Omental fat pad (tissue), 4 donors: Measurements from ENCODE around the gene IFNG-AS1. TPM values are rescaled to one million over a fixed set of nuclear protein-coding genes. Genes with fewer than 3 reads are reported as not detected.

ENCODE experiments used
- ATAC-seq: fragments of 150-250 bp; one replicate; pipeline ENCODE4 v1.9.1; 2016; ENCODE audit warnings: mild to moderate bottlenecking, moderate library complexity; ENCODE audit not compliant: low FRiP score
- DNase-seq: peaks from one replicate; pipeline ENCODE4 v3.0.0-alpha.2; 2019; ENCODE audit warnings: low spot score
- total RNA-seq, 4 donors: library from RNA; depleted of rRNA; stranded (reverse); fragments of >200 nt; gene quantifications; one replicate each; pipeline ENCODE4 v1.1.0, GENCODE V29; 2016
- TF ChIP-seq, protein P1 (sequence below), 3 donors: fragments of 450-650 bp; IDR thresholded peaks; one replicate each; pipeline ENCODE4 v1.5.1; 2016 to 2017; ENCODE audit warnings: antibody characterized with exemption in 3 of 3, mild to moderate bottlenecking in 3 of 3, moderate library complexity in 2 of 3

The IFNG-AS1 gene
- total RNA-seq, 4 donors from 2014 or later = 0.28 to 0.94 TPM; not detected in 2

DNA sequence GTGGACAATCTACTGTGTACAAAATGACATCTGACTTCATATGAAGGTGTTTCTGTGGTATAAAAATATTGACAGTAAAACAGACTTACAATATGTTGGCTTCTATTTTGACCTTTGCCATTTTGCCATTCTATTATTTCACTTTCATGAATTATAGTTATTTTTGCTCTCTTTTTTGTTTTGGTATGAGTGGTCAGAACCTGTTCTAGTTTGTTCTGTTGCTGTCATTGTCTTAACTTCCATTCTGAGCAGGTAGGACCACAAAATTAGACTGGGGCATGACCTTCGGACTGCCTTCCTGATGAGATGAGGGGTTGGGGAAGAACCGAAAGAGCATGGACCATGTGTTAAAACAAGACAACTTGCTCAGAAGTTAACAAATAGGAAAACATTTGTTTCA lies 36.5 kb upstream of the IFNG-AS1 start:
- TF ChIP-seq, protein P1, sequence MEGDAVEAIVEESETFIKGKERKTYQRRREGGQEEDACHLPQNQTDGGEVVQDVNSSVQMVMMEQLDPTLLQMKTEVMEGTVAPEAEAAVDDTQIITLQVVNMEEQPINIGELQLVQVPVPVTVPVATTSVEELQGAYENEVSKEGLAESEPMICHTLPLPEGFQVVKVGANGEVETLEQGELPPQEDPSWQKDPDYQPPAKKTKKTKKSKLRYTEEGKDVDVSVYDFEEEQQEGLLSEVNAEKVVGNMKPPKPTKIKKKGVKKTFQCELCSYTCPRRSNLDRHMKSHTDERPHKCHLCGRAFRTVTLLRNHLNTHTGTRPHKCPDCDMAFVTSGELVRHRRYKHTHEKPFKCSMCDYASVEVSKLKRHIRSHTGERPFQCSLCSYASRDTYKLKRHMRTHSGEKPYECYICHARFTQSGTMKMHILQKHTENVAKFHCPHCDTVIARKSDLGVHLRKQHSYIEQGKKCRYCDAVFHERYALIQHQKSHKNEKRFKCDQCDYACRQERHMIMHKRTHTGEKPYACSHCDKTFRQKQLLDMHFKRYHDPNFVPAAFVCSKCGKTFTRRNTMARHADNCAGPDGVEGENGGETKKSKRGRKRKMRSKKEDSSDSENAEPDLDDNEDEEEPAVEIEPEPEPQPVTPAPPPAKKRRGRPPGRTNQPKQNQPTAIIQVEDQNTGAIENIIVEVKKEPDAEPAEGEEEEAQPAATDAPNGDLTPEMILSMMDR (IDR thresholded peaks at IDR 0.05) = no peak
- DNase-seq = no peak
- no peak for ATAC-seq

DNA sequence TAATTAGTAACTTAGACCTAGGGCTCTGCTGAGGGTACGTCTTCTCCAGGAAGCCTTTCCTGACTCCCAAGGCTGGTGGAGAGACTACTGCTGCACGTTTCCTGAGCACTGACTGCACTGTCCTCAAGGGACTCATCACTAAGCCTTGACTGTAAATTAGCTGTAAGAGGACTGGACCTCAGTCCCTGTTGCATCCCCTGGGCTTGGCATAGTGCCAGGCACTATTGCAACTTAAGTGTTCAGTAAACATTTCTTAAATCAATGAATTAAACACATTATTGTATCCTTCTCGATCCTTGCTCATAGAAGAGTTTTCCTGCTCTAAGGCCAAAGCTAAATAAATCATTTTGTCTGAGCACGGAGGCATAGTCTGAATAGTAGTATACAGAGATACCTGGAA lies 31.9 kb upstream of the IFNG-AS1 start:
- TF ChIP-seq, protein P1 (IDR thresholded peaks at IDR 0.05) = no peak
- ATAC-seq = no peak

DNA sequence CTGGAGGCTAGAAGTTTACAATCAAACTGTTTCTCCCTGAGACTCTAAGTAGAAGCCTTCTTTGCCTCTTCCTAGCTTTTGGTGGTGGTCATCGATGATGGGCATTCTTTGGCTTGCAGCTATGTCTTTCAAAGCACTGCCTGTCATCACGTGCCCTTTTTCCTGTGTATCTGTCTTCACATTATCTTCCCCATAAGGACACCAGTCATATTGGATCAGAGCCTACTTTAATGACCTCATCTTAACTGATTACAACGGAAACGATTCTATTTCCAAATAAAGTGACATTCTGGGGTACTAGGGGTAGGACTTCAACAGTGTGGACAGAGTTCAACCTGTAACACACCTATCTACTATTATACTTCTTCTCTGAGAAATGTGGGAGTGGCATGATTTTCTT lies 31.1 kb upstream of the IFNG-AS1 start:
- TF ChIP-seq, protein P1 (IDR thresholded peaks at IDR 0.05) = no peak
- no peak for DNase-seq
- ATAC-seq = no peak

More for the DNA sequence above, 31.9 kb upstream of the IFNG-AS1 start:
- DNase-seq = no peak

DNA sequence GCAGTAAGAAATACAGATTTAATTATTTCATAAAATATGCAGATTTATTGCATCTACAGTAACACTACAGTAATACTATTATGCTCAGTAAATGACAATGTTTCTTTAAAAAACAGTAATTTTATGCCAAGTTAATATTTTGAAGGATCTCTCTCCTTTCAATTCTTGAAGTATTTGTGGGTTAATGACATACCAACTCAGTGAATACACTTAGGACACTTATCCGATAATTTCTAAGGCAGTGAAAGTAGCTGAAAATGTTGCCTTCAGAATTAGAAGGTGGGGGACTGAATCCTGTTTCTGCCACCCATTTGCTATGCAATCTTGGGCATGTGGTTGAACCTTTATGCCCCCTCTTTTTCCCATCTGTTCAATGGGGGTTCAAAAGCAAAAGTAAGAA lies 24.8 kb upstream of the IFNG-AS1 start:
- DNase-seq (no peak), ATAC-seq (no peak)

DNA sequence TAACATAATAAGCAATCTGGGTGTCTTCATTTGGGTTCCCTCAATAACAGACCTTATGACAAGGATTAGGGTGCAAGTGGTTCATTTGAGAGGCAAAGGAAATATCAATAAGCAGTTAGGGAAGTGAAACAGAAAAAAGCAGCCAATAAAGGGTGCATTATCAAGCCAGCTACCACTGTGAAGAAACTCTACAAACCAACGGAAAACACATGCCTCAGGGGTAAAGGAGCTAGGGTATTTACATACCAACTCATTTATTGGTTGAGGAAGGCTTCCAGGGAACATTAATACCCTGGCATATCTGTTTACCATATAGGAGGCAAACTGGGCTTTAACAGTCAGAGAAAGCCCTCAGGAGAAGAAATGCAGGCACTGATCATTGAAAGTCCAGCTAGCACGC lies 22.7 kb upstream of the IFNG-AS1 start:
- TF ChIP-seq, protein P1 (IDR thresholded peaks at IDR 0.05) = no peak
- DNase-seq = no peak
- ATAC-seq = no peak

More for the DNA sequence above, 24.8 kb upstream of the IFNG-AS1 start:
- TF ChIP-seq, protein P1 (IDR thresholded peaks at IDR 0.05) = no peak

DNA sequence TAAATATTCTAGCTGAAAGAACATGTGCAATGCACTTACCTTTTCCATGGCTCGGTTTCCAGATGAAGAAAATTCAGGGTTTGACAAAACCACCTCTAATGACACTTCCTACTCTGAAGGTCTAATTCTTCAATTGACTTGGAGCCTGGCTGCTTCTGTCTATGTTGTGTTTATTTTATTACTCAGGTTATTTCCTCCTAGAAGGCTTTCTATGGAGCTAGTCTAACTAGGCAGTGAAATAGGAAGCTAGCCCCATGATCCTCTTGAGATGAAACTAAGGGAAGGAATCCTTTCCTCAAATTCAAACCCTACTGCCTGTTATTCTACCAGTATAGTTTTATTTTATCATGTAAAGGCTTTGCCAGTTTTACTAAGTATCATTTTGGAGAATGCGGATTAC lies 20.9 kb upstream of the IFNG-AS1 start:
- ATAC-seq (no peak), DNase-seq (no peak)
- TF ChIP-seq, protein P1 (IDR thresholded peaks at IDR 0.05) = no peak

DNA sequence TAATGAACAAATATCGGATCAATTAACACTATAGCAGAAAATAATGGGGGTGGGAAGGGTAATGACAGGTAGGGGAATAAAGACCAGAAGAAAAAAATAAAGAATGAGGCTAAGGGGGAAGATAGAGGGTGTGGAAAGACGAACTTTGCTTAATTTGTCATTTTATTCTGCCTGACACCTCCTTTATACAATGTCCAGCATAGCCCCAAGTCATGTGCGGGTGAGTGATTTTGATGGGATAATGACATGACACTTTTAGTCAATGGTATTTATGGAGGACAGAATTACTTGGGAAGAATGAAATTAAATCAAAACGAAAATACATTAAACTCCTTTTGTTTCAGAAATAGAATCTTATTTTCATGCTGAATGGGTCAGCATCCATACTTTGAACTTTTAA lies 20.5 kb upstream of the IFNG-AS1 start:
- ATAC-seq (no peak), DNase-seq (no peak)
- TF ChIP-seq, protein P1 (IDR thresholded peaks at IDR 0.05) = no peak
